Right lung (tissue), 5 donors: ENCODE data around the gene CACNA2D4. TPM values are rescaled to one million over a fixed set of nuclear protein-coding genes. Genes with fewer than 3 reads are reported as not detected.

Experiments
- DNase-seq, 2 donors: peaks; one replicate each; pipeline ENCODE4 v3.0.0-alpha.2; 2013
- polyA plus RNA-seq, 5 donors: library from polyadenylated mRNA; unstranded; fragments of 120-200 nt; gene quantifications; one replicate each; pipeline versions ENCODE4 v1.2.1 to v1.2.3, GENCODE V29; 2013; ENCODE audit warnings: inconsistent platforms in 1 of 5, low replicate concordance in 1 of 5; ENCODE audit not compliant: insufficient read length in 5 of 5, insufficient read depth in 1 of 5

CACNA2D4 gene
- polyA plus RNA-seq, 5 donors: 1.3 to 2.6 (median 1.9) TPM

GRCh38 chr12:1800401-1801302 lies 117.8 kb downstream of the CACNA2D4 start:
- DNase-seq: no peak

GRCh38 chr12:1799882-1800400 lies 118.5 kb downstream of the CACNA2D4 start:
- no peak for DNase-seq

GRCh38 chr12:1799051-1799881 lies 119.2 kb downstream of the CACNA2D4 start:
- no peak for DNase-seq

- no peak for DNase-seq
These were observed 119.8 kb downstream of the CACNA2D4 start for GRCh38 chr12:1798641-1799020.

DNA sequence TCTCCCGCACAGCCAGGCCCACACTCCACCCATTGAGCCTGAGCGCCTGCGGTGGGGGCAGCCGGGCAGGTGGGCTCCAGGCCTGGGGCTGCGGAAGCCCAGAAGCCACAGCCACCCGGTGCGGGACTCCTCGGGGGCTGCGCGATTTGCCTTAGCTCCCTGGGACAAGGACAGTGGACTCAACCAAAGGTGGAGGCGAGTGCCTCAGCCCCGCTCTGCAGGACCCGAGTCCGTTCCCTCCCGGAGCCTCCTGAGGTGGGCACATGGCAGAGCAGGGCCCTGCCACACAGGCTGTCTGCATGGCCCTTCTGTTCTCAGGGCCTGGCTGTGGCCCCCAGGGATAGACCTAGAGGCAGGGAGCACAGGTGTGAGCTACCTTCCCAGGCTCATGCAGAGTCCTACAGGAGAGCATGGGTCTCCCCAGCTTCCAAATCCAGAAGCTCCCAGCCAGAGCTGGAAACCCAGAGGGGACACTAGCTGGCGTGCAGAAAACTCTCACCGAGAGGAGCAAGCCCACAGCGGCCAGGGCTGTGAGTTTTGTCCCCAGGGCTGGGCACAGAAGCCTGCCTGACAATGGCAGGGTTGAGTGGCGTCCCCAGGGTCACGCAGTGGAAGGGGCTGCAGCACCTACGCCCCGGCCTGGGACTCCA lies 120.3 kb downstream of the CACNA2D4 start:
- no peak for DNase-seq

- no peak for DNase-seq
These were observed 121.2 kb downstream of the CACNA2D4 start for GRCh38 chr12:1797011-1797901.

GRCh38 chr12:1796515-1797010 lies 121.9 kb downstream of the CACNA2D4 start:
- DNase-seq: no peak

GRCh38 chr12:1795785-1796514 lies 122.5 kb downstream of the CACNA2D4 start:
- peak; percentile 84 to 86 for DNase-seq

DNA sequence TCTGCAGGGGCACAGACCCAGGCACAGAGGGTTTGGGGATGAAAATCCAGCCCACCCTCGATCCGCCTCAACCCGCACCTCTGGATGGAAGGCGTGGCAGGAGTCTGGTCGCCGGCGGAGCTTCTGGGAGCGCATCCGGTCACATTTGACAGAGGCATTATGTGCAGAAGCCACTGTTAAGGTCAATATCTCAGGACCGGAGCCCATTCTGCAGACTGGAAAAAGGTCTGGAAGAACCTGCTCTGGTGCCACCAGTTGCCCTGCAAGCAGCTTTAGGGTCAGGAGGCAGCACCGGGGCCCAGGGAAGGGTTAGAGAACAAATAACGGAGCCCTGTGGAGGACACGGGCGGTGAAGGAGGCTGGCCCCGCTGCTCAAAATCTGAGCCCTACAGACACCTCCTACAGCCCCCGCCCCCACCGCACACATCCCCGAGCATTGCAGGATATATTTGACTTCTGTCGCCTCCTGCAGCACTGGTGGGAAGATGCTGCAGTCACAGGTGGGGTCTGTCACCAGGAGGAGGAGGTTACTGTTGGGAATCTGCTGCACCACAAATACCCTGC lies 123.1 kb downstream of the CACNA2D4 start:
- no peak for DNase-seq

- DNase-seq: no peak
These were observed 123.9 kb downstream of the CACNA2D4 start for GRCh38 chr12:1794440-1795090.

DNA sequence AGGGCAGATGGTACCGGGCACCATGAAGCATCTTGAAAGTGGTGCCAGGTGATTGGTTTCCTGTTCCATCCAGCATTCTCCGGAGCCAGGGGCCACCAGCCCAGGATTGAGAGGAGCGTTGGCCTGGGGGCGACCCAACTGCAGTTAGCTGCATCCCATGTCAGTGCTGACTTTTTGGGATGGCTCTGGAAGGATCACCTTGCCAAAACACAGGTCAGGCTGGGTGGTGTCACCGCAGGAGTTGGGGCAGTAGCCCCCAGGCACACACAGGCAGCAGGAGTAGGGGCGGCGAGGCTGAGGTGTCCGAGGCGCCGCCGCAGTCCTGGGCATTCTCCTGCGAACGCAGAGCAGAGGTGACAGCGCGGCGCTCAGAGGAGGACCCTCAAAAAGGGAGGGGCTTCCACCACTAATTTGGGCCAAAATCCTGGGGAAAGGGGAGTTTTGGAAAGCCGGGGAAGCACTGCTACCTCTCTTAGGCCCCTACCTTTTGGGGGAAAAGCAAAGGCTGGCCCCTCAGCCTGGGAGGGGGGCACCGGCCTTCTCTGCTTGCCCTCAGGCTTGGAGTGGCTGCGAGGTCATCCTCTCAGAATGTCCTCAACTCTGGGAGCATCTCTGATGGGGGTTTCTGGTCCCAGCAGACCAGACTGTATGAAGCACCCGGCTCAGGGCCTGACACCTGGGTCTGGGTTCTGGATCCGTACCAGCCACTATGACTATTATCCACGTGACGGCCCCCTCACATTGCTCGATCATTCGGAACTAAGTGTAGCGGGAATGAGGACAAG lies 124.8 kb downstream of the CACNA2D4 start:
- DNase-seq: no peak

DNA sequence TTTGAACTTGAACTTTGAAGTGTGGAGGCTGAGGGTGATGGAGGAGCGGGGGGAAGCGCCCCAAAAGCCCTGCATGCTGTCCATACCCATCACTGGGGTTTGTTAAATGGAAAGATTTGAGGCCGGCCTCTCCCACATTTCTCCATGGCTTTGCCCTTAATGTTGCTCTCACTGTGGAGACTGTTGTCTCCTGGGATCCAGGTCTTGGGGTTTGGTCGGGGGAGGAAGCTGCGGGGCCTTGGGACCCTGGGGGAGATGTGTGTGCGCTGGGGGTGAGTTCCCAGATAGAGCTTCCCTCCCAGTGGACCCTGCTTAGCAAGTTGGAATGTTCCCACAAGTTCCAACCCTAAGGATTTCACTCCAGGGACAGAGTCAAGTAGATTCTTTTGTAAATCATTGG lies 126.0 kb downstream of the CACNA2D4 start:
- DNase-seq: no peak

- peak in 1 of 2 donors; percentile 57 for DNase-seq
These were observed 127.2 kb downstream of the CACNA2D4 start for GRCh38 chr12:1791104-1791841.

DNA sequence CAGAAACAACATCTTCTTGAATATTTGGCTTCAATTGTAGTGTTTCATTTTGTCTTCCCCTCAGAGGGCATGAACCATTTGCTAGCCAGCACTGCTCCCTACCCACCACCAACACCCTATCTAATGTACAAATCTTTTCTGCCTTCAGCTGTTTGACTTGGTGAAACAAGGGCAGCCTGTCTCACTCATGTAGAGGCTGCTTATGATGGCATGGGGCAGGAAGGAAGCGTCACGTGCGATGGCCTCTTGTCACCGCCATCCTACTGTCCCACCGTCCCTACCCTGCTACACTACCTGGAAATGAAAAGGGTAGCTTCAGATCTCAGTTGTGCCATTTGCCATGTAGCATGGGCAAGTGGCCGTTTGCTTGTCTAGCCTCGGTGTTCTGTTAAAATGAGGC lies 128.0 kb downstream of the CACNA2D4 start:
- no peak for DNase-seq

DNA sequence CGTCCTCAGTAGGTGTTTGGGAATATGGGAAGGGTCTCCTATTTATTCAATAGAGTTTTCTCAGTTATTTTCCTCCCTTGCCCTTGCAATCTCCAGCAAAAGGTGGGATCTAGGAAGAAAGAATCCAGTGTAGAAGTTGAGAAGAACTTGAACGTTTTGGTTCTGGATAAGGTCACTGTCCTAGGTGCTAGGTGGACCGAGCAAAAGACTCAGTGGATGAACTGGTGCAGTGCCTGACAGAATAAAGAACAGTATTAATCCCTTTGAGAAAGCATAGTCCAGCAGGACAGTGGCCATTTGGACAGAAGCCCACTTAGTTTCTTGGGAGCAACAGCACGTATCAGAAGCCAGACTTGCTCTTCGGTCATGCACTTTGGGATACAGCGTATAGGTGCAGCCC lies 130.7 kb downstream of the CACNA2D4 start:
- no peak for DNase-seq

DNA sequence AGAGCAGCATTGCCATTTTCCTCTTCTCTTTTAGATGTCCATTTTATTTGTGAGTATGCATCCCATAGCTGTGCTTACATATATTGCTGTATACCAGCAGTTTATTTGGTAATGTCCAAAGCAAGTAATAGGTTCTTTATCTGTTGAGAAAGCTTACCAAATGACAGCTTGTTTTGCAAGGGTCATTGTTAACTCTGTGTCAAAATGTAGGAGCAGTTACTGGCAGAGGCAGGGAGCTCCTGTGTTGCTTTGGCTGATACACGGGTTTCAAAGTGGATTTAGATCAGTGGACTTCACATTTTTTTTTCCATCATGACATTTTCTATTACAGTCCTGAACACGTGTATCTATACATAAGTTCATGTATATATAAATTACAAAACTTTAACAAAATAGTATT lies 136.2 kb downstream of the CACNA2D4 start:
- DNase-seq: no peak

- no peak for DNase-seq
These were observed 136.7 kb downstream of the CACNA2D4 start for GRCh38 chr12:1781772-1782171.

- DNase-seq: peak in 1 of 2 donors; percentile 39
These were observed 138.7 kb downstream of the CACNA2D4 start for GRCh38 chr12:1779783-1780182.
